Measurements from ENCODE around the gene FOXC1. TPM values are rescaled to one million over a fixed set of nuclear protein-coding genes. Genes with fewer than 3 reads are reported as not detected.

Gene FOXC1
- total and polyA plus RNA-seq, 2 of the 13 experiments (the other 11 are each of a cell fraction or from before 2014, with no cell fraction given) = 0.44 to 0.55 TPM

DNA sequence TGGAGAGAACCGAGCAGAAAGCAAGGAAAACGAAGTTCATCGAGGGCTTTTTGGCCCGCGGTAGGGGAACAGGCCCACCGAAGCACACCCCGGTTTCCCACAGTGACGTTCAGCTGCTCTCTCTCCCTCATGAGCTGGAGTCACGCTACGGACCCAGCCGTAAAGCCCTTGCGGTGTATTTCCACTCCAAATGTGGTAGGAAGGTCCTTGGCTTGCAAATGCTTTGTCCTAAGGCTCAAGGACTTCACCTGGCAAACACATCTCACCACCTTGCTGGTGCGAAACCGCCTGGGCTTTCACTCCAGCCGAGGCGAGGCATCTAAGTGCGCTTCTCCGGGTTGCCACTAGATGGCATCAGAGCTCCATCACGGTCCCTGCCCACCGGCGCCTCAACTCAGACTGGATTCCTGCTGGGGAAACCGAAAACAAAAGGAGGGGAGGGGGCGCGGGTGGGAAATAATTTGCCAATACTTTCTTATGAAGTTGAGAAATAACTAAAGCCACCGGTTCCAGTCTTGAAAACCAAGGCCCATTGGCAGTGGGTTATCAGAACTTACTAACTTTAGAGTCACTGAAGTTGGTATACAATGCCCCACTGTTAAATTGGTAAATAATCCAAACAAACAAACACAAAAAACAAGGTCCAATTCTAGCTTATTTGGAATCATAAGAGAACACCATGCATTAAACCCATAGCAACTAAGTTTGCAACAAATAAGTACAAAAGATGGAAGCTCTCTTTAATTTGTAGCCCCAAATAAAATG lies 13.4 kb upstream of the FOXC1 start (continued):
- TF ChIP-seq, protein P1, sequence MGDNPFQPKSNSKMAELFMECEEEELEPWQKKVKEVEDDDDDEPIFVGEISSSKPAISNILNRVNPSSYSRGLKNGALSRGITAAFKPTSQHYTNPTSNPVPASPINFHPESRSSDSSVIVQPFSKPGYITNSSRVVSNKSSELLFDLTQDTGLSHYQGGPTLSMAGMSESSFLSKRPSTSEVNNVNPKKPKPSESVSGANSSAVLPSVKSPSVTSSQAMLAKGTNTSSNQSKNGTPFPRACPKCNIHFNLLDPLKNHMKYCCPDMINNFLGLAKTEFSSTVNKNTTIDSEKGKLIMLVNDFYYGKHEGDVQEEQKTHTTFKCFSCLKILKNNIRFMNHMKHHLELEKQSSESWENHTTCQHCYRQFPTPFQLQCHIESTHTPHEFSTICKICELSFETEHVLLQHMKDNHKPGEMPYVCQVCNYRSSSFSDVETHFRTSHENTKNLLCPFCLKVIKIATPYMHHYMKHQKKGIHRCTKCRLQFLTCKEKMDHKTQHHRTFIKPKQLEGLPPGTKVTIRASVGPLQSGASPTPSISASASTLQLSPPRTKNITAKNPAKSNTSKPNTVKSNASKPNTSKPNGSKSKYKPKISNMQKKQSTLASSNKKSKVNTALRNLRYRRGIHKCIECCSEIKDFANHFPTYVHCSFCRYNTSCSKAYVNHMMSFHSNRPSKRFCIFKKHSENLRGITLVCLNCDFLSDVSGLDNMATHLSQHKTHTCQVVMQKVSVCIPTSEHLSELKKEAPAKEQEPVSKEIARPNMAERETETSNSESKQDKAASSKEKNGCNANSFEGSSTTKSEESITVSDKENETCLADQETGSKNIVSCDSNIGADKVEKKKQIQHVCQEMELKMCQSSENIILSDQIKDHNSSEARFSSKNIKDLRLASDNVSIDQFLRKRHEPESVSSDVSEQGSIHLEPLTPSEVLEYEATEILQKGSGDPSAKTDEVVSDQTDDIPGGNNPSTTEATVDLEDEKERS (CRISPR knock-in tag; IDR thresholded peaks at IDR 0.05) = no peak
- TF ChIP-seq, protein P2, sequence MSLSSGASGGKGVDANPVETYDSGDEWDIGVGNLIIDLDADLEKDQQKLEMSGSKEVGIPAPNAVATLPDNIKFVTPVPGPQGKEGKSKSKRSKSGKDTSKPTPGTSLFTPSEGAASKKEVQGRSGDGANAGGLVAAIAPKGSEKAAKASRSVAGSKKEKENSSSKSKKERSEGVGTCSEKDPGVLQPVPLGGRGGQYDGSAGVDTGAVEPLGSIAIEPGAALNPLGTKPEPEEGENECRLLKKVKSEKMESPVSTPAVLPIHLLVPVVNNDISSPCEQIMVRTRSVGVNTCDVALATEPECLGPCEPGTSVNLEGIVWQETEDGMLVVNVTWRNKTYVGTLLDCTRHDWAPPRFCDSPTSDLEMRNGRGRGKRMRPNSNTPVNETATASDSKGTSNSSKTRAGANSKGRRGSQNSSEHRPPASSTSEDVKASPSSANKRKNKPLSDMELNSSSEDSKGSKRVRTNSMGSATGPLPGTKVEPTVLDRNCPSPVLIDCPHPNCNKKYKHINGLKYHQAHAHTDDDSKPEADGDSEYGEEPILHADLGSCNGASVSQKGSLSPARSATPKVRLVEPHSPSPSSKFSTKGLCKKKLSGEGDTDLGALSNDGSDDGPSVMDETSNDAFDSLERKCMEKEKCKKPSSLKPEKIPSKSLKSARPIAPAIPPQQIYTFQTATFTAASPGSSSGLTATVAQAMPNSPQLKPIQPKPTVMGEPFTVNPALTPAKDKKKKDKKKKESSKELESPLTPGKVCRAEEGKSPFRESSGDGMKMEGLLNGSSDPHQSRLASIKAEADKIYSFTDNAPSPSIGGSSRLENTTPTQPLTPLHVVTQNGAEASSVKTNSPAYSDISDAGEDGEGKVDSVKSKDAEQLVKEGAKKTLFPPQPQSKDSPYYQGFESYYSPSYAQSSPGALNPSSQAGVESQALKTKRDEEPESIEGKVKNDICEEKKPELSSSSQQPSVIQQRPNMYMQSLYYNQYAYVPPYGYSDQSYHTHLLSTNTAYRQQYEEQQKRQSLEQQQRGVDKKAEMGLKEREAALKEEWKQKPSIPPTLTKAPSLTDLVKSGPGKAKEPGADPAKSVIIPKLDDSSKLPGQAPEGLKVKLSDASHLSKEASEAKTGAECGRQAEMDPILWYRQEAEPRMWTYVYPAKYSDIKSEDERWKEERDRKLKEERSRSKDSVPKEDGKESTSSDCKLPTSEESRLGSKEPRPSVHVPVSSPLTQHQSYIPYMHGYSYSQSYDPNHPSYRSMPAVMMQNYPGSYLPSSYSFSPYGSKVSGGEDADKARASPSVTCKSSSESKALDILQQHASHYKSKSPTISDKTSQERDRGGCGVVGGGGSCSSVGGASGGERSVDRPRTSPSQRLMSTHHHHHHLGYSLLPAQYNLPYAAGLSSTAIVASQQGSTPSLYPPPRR (CRISPR knock-in tag; IDR thresholded peaks at IDR 0.05; ENCODE audit: borderline replicate concordance) = no peak
- TF ChIP-seq CTCF (CRISPR knock-in tag; IDR thresholded peaks at IDR 0.05) = peak; percentile 99
- TF ChIP-seq STAT5B (CRISPR knock-in tag; IDR thresholded peaks at IDR 0.05) = no peak
- TF ChIP-seq ZFP90 (CRISPR knock-in tag; IDR thresholded peaks at IDR 0.05; ENCODE audit: borderline replicate concordance) = 0 out of 2 replicates have a peak, but pooled peaks have one; percentile 35
- TF ChIP-seq SOX6 (IDR thresholded peaks at IDR 0.05) = no peak
- peak; percentile 32 for TF ChIP-seq SOX6 (CRISPR knock-in tag; IDR thresholded peaks at IDR 0.05)
- 0 out of 2 replicates have a peak, but pooled peaks have one; percentile 18 for TF ChIP-seq TBX2 (CRISPR knock-in tag; IDR thresholded peaks at IDR 0.05; ENCODE audit: borderline replicate concordance)
- TF ChIP-seq U2AF1 (optimal IDR thresholded peaks at IDR 0.05; ENCODE audit: low read depth, low read length) = no peak
- TF ChIP-seq NFATC3 (CRISPR knock-in tag; IDR thresholded peaks at IDR 0.05) = 0 out of 2 replicates have a peak, but pooled peaks have one; percentile 49
- TF ChIP-seq ZFP36L2 (CRISPR knock-in tag; IDR thresholded peaks at IDR 0.05) = no peak
- peak; percentile 75 for TF ChIP-seq XRCC5 (optimal IDR thresholded peaks at IDR 0.05; ENCODE audit: low read length)
- TF ChIP-seq, protein P3, sequence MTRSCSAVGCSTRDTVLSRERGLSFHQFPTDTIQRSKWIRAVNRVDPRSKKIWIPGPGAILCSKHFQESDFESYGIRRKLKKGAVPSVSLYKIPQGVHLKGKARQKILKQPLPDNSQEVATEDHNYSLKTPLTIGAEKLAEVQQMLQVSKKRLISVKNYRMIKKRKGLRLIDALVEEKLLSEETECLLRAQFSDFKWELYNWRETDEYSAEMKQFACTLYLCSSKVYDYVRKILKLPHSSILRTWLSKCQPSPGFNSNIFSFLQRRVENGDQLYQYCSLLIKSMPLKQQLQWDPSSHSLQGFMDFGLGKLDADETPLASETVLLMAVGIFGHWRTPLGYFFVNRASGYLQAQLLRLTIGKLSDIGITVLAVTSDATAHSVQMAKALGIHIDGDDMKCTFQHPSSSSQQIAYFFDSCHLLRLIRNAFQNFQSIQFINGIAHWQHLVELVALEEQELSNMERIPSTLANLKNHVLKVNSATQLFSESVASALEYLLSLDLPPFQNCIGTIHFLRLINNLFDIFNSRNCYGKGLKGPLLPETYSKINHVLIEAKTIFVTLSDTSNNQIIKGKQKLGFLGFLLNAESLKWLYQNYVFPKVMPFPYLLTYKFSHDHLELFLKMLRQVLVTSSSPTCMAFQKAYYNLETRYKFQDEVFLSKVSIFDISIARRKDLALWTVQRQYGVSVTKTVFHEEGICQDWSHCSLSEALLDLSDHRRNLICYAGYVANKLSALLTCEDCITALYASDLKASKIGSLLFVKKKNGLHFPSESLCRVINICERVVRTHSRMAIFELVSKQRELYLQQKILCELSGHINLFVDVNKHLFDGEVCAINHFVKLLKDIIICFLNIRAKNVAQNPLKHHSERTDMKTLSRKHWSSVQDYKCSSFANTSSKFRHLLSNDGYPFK (CRISPR knock-in tag; IDR thresholded peaks at IDR 0.05; ENCODE audit: borderline replicate concordance) = peak; percentile 40; the same call in 1 of the 2 replicates
- TF ChIP-seq ZNF275 (CRISPR knock-in tag; IDR thresholded peaks at IDR 0.05; ENCODE audit: borderline replicate concordance) = no peak

Measured in HepG2 (cell line).